Measurements from ENCODE around the gene ZNF444.
A peak's percentile ranks its signal among the peaks of the same experiment; 100 is the strongest.

The ZNF444 gene

GRCh38 chr19:56107626-56108351 lies 33.3 kb upstream of the ZNF444 start:
- DNase-seq (ENCODE audit: low read depth): no peak

- no peak for DNase-seq (ENCODE audit: low read depth)
These were observed 32.5 kb upstream of the ZNF444 start for GRCh38 chr19:56108447-56109195.

- DNase-seq (ENCODE audit: low read depth): no peak
These were observed 31.9 kb upstream of the ZNF444 start for GRCh38 chr19:56109226-56109625.

GRCh38 chr19:56110515-56111448 lies 30.3 kb upstream of the ZNF444 start:
- DNase-seq (ENCODE audit: low read depth): no peak

GRCh38 chr19:56111601-56112312 lies 29.3 kb upstream of the ZNF444 start:
- no peak for DNase-seq (ENCODE audit: low read depth)

- no peak for DNase-seq (ENCODE audit: low read depth)
These were observed 28.8 kb upstream of the ZNF444 start for GRCh38 chr19:56112313-56112709.

- no peak for DNase-seq (ENCODE audit: low read depth)
These were observed 27.9 kb upstream of the ZNF444 start for GRCh38 chr19:56113074-56113632.

GRCh38 chr19:56114051-56114777 lies 26.9 kb upstream of the ZNF444 start:
- DNase-seq (ENCODE audit: low read depth): no peak

GRCh38 chr19:56114778-56115110 lies 26.3 kb upstream of the ZNF444 start:
- no peak for DNase-seq (ENCODE audit: low read depth)

- DNase-seq (ENCODE audit: low read depth): no peak
These were observed 25.6 kb upstream of the ZNF444 start for GRCh38 chr19:56115490-56115889.

GRCh38 chr19:56116606-56117005 lies 24.5 kb upstream of the ZNF444 start:
- DNase-seq (ENCODE audit: low read depth): no peak

- DNase-seq (ENCODE audit: low read depth): no peak
These were observed 23.7 kb upstream of the ZNF444 start for GRCh38 chr19:56117376-56117884.

GRCh38 chr19:56117889-56118288 lies 23.2 kb upstream of the ZNF444 start:
- DNase-seq (ENCODE audit: low read depth): no peak

- no peak for DNase-seq (ENCODE audit: low read depth)
These were observed 22.2 kb upstream of the ZNF444 start for GRCh38 chr19:56118666-56119581.

- DNase-seq (ENCODE audit: low read depth): no peak
These were observed 21.5 kb upstream of the ZNF444 start for GRCh38 chr19:56119582-56119978.

GRCh38 chr19:56120002-56120370 lies 21.1 kb upstream of the ZNF444 start:
- DNase-seq (ENCODE audit: low read depth): no peak

- DNase-seq (ENCODE audit: low read depth): peak; percentile 75
These were observed 20.5 kb upstream of the ZNF444 start for GRCh38 chr19:56120371-56121179.

All from activated T-helper 9 cell treated with anti-CD3 and anti-CD28 coated beads, Interleukin-2, amount 50 U/mL, for 16 hours (primary cell).